Effector memory CD4-positive, alpha-beta T cell (primary cell): ENCODE results near the gene LRP2.

Source experiments
- DNase-seq, 3 donors: peaks; one replicate each; pipeline ENCODE4 v3.0.0-alpha.2; 2020
- H3K27ac ChIP-seq: 2 replicates; pipeline ENCODE4 v1.7.0; 2013; ENCODE audit warnings: mild to moderate bottlenecking, low read length, moderate library complexity; ENCODE audit not compliant: insufficient read depth, poor library complexity, severe bottlenecking
- H3K27me3 ChIP-seq: replicated peaks from 2 replicates; pipeline ENCODE4 v1.7.0; 2013; ENCODE audit warnings: mild to moderate bottlenecking, low read length; ENCODE audit not compliant: insufficient read depth, control insufficient read depth, poor library complexity, severe bottlenecking
- H3K36me3 ChIP-seq: 2 replicates; pipeline ENCODE4 v1.7.0; 2013; ENCODE audit warnings: mild to moderate bottlenecking, low read length, moderate library complexity; ENCODE audit not compliant: control insufficient read depth, insufficient read depth
- H3K4me1 ChIP-seq: 2 replicates; pipeline ENCODE4 v1.7.0; 2013; ENCODE audit warnings: low read length, mild to moderate bottlenecking; ENCODE audit not compliant: control insufficient read depth, insufficient read depth, poor library complexity, severe bottlenecking
- H3K4me3 ChIP-seq: 2 replicates; pipeline ENCODE4 v1.7.0; 2013; ENCODE audit warnings: low read length, low read depth, mild to moderate bottlenecking; ENCODE audit not compliant: insufficient read depth, poor library complexity, severe bottlenecking
- H3K9me3 ChIP-seq: 2 replicates; pipeline ENCODE4 v1.7.0; 2013; ENCODE audit warnings: mild to moderate bottlenecking, low read length, moderate library complexity; ENCODE audit not compliant: control insufficient read depth

LRP2 gene

DNA sequence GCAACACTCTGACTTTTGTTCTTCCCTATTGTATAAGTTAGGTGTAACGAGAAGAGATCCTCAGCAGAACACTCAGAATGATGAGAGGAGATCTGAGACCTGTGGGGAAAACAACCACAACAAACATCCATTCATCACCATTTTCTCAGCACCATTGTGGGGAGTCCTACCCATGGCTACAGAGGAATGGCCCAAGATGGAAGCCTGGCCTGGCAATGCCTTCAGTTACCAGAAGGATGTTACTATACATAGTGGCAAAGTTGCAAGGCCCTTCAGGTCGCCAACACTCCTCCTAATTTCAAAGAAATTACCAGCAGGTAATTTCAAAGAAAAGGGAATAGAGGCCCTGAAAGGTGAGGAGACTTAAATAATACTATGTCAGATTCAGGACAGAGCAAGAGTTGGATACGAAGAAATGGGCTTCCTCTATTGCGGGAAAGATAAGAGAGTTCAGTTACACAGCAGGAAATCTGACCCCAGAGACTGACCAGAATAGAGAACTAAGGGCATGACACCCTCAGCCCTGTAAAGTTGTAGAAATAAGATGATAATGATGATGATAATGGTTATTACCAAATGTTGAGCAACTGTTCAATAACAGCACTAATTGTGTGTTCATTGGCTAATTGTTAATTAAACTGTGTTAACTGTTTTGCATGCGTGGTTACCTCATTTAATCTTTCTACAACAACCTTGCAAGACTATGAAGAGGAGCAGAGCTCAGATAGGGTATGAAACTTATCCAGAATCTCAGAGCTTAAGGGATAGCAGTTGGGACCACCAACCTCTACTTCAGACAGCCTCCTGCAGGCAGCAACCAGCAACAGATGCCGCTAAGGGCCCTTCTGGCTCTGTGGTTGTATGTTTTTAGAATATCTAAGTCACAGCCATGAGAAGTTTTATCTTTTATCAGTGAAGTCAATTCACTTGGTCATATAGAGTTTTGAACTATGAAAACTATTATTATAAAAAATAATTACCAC lies 255.5 kb downstream of the LRP2 start:
- H3K36me3 ChIP-seq, result no peaks in the 10 kb centered on the region
- H3K27me3 ChIP-seq, result no peaks in the 10 kb centered on the region
- no peaks in the 10 kb centered on the region for H3K9me3 ChIP-seq
- no peak overlapping the region for H3K4me3 ChIP-seq
- DNase-seq, result no peak
- H3K4me1 ChIP-seq, result peaks cover 46% of the 10 kb centered on the region
- H3K27ac ChIP-seq, result no peak overlapping the region

DNA sequence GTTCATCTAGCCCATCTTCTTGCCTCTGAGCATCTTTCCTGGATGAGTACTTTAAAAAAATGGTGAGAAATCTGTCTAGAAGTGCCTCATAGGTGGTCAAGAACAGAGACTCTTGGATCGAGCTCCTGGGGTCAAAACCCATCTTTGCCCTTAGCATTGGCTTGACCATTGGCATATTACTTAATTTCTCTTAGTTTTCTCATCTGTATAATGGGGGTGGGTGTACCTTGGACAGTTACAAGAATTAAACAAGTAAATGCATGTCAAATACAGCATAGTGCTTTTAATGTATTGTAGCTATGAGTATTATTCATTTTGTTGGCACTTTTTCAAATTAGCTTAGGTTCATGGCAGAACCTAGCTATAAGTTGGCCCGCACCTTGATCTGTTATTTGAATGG lies 256.2 kb downstream of the LRP2 start:
- no peak for DNase-seq
- Histone ChIP-seq H3K27ac (no peak overlapping the region), H3K9me3 (no peaks in the 10 kb centered on the region), H3K4me3 (no peak overlapping the region), H3K36me3 (no peaks in the 10 kb centered on the region), H3K27me3 (no peaks in the 10 kb centered on the region), H3K4me1 (peaks cover 46% of the 10 kb centered on the region)

- no peak overlapping the region for H3K4me3 ChIP-seq
- no peaks in the 10 kb centered on the region for H3K27me3 ChIP-seq
- no peaks in the 10 kb centered on the region for H3K9me3 ChIP-seq
- no peaks in the 10 kb centered on the region for H3K36me3 ChIP-seq
- no peak for DNase-seq
- H3K4me1 ChIP-seq, result peaks cover 46% of the 10 kb centered on the region
- H3K27ac ChIP-seq, result no peak overlapping the region
Observed at GRCh38 chr2:169105476-169105875, 256.9 kb downstream of the LRP2 start.

DNA sequence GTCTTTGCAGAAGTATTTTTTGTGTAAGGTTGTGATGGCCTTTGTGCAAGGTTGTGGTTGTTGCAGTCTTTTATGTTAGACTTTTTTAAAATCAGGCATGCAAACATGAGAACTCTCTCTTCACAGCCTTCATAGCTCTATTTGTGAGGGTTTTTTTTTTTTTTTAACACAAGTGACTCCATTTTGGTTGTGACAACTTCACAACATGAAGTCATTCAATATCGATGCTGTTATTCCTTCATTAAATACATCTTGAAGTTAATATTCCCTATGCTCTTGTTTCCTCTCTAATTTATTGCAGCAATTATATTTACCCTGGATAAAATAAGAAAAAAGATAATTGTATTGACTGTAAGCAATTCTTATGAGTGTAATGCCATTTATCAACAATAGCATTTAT lies 257.5 kb downstream of the LRP2 start:
- Histone ChIP-seq H3K36me3 (no peaks in the 10 kb centered on the region), H3K4me1 (peaks cover 45% of the 10 kb centered on the region), H3K4me3 (no peak overlapping the region), H3K9me3 (no peaks in the 10 kb centered on the region), H3K27me3 (no peaks in the 10 kb centered on the region), H3K27ac (no peak overlapping the region)
- DNase-seq, result no peak

DNA sequence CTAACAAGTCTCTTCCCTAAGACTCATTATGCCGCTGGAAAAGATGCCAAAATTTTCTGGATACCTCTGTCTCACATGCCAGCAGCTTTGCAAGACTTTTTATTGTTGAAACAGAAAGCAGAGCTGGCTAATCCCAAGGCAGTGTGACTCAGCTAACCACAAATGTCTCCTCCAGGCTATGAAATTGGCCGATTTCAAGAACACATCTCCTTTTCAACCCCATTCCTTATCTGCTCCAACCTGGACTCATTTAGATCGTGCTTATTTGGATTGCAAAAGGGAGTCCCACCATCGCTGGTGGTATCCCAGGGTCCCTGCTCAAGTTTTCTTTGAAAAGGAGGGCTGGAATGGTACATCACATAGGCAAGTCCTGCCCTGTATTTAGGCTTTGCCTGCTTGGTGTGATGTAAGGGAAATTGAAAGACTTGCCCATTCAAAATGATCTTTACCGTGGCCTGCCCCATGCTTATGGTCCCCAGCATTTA lies 266.7 kb downstream of the LRP2 start:
- no peaks in the 10 kb centered on the region for H3K36me3 ChIP-seq
- H3K27me3 ChIP-seq, result no peaks in the 10 kb centered on the region
- H3K4me1 ChIP-seq, result no peaks in the 10 kb centered on the region
- no peak overlapping the region for H3K27ac ChIP-seq
- no peak overlapping the region for H3K4me3 ChIP-seq
- DNase-seq, result no peak
- H3K9me3 ChIP-seq, result no peaks in the 10 kb centered on the region

DNA sequence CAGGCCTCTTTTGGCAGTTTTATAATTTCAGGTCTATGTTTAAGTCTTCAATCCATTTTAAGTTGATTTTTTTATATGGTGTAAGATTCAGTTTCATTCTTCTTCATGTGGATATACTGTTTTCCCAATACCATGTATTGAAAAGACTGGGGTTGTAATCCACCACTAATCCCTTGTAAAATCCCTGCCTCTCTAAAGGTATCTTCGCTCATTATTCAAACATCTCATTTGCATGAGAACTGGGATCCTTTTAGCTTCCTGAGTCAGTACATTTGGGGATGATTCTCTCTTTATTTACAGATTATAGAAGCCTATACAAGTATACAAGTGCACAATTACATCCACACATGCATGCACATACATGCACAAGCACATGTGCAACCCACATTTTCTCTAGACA lies 267.7 kb downstream of the LRP2 start:
- H3K36me3 ChIP-seq, result no peaks in the 10 kb centered on the region
- no peak for DNase-seq
- H3K9me3 ChIP-seq, result no peaks in the 10 kb centered on the region
- no peak overlapping the region for H3K27ac ChIP-seq
- H3K4me3 ChIP-seq, result no peak overlapping the region
- no peaks in the 10 kb centered on the region for H3K27me3 ChIP-seq
- H3K4me1 ChIP-seq, result no peaks in the 10 kb centered on the region

DNA sequence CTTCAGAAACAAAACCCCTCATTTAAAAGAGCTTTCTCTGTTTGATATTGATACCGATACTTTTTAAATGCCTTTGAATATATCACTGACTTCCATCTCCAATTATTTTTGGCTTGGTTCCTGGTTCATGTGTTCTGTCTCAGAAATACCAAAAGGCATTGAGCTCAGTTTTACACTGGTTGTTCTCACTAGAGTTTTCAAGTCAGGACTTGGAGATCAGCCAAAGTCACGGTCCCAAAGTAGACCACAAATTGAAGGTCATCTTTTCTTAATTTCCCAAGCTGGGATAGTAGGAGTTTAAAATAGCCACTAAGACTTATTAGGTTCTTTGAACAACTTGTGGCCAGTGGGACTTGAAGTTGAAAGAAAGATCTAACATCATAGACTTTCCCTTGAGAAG lies 268.8 kb downstream of the LRP2 start:
- H3K4me3 ChIP-seq, result no peak overlapping the region
- H3K36me3 ChIP-seq, result no peaks in the 10 kb centered on the region
- H3K27ac ChIP-seq, result no peak overlapping the region
- DNase-seq, result no peak
- no peaks in the 10 kb centered on the region for H3K9me3 ChIP-seq
- H3K27me3 ChIP-seq, result no peaks in the 10 kb centered on the region
- no peaks in the 10 kb centered on the region for H3K4me1 ChIP-seq

- DNase-seq, result no peak
- no peaks in the 10 kb centered on the region for H3K4me1 ChIP-seq
- no peak overlapping the region for H3K27ac ChIP-seq
- no peak overlapping the region for H3K4me3 ChIP-seq
- H3K36me3 ChIP-seq, result no peaks in the 10 kb centered on the region
- no peaks in the 10 kb centered on the region for H3K27me3 ChIP-seq
- no peaks in the 10 kb centered on the region for H3K9me3 ChIP-seq
Observed at GRCh38 chr2:169091761-169092519, 270.4 kb downstream of the LRP2 start.

DNA sequence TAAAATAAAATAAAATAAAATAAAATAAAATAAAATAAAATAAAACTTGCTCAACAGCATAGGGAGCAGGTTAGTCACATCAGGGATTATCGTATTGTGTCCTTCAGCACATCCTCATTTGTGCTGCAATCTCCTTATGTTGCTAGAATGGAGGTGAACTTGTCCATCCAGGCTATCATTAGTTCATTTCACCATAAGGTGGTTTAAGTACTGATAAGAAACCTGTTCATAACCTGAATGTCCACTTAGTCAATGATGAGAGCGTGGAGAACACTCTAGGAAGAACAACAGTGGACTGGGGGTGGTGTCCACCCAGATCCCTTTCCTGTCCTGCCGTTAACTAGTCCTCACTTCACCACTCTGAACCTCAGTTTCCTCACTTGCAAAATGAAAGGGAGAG lies 271.1 kb downstream of the LRP2 start:
- Histone ChIP-seq H3K27ac (no peak overlapping the region), H3K27me3 (no peaks in the 10 kb centered on the region), H3K4me3 (no peak overlapping the region), H3K9me3 (no peaks in the 10 kb centered on the region), H3K4me1 (no peaks in the 10 kb centered on the region), H3K36me3 (no peaks in the 10 kb centered on the region)
- DNase-seq, result no peak
